GM23248 (cell line): ENCODE data around the gene TMEM38A. TPM values are rescaled to one million over a fixed set of nuclear protein-coding genes. Genes with fewer than 3 reads are reported as not detected.
"Not testable (repeated sequence)": the region's sequence is repeated elsewhere in the genome, so short reads cannot be mapped to it uniquely, and the experiment has no call there.

ENCODE experiments used
- DNase-seq: peaks from one replicate; pipeline ENCODE4 v3.0.0-alpha.2; 2015
- H2AFZ ChIP-seq: fragments of 200-600 bp; sonication (generic); 2 replicates; pipeline ENCODE4 v1.6.1; 2016; ENCODE audit warnings: antibody characterized with exemption
- H3F3A ChIP-seq: fragments of 200-600 bp; sonication (generic); 2 replicates; pipeline ENCODE4 v1.6.1; 2016; ENCODE audit warnings: mild to moderate bottlenecking, antibody characterized with exemption, mixed run types; ENCODE audit not compliant: insufficient read depth
- H3K27ac ChIP-seq: fragments of 200-600 bp; sonication (generic); 2 replicates; pipeline ENCODE4 v1.5.1; 2016; ENCODE audit warnings: mild to moderate bottlenecking
- H3K27me3 ChIP-seq: fragments of 200-600 bp; sonication (generic); replicated peaks from 2 replicates; pipeline ENCODE4 v1.6.1; 2016; ENCODE audit warnings: mild to moderate bottlenecking; ENCODE audit not compliant: insufficient read depth
- H3K36me3 ChIP-seq: fragments of 200-600 bp; sonication (generic); 2 replicates; pipeline ENCODE4 v1.6.1; 2016; ENCODE audit warnings: low read depth, mild to moderate bottlenecking
- H3K4me1 ChIP-seq: fragments of 200-600 bp; sonication (generic); 2 replicates; pipeline ENCODE4 v1.6.1; 2016; ENCODE audit warnings: mild to moderate bottlenecking; ENCODE audit not compliant: insufficient read depth
- H3K4me2 ChIP-seq: fragments of 200-600 bp; sonication (generic); one replicate; pipeline ENCODE4 v1.6.1; 2016; ENCODE audit warnings: mild to moderate bottlenecking; ENCODE audit not compliant: unreplicated experiment
- H3K4me3 ChIP-seq: fragments of 200-600 bp; sonication (generic); 2 replicates; pipeline ENCODE4 v1.5.1; 2016; ENCODE audit warnings: mild to moderate bottlenecking
- H3K79me2 ChIP-seq: fragments of 200-600 bp; sonication (generic); 2 replicates; pipeline ENCODE4 v1.6.1; 2016; ENCODE audit warnings: mild to moderate bottlenecking; ENCODE audit not compliant: insufficient read depth
- H3K9ac ChIP-seq: fragments of 200-600 bp; sonication (generic); 2 replicates; pipeline ENCODE4 v1.6.1; 2016; ENCODE audit warnings: mild to moderate bottlenecking
- H3K9me2 ChIP-seq: fragments of 200-600 bp; sonication (generic); 2 replicates; pipeline ENCODE4 v1.6.1; 2016; ENCODE audit warnings: mixed run types, mild to moderate bottlenecking, moderate library complexity; ENCODE audit not compliant: insufficient read depth
- H3K9me3 ChIP-seq: fragments of 200-600 bp; sonication (generic); one replicate; pipeline ENCODE4 v1.6.1; 2017; ENCODE audit warnings: low read depth
- H4K20me1 ChIP-seq: fragments of 200-600 bp; sonication (generic); 2 replicates; pipeline ENCODE4 v1.6.0; 2016; ENCODE audit not compliant: insufficient read depth
- EZH2 ChIP-seq: fragments of 200-600 bp; sonication (generic); IDR thresholded peaks from 2 replicates; pipeline ENCODE4 v1.6.1; 2018; ENCODE audit warnings: antibody characterized with exemption, mild to moderate bottlenecking; ENCODE audit not compliant: insufficient read depth, poor library complexity, severe bottlenecking
- EZH2phosphoT487 ChIP-seq: fragments of 200-600 bp; sonication (generic); IDR thresholded peaks from 2 replicates; pipeline ENCODE4 v1.6.1; 2018; ENCODE audit warnings: antibody characterized with exemption, moderate library complexity, mild to moderate bottlenecking, low read depth; ENCODE audit not compliant: insufficient read depth
- WGBS, 2 experiments: methylation state at CpG; one replicate each; pipeline ENCODE4 v1.1.6; 2015 to 2017; ENCODE audit warnings: low lambda C conversion rate in 2 of 2, low coverage in 1 of 2; ENCODE audit errors: missing lambda C conversion rate in 2 of 2; 5-methylcytosine and 5-hydroxymethylcytosine counted together
- in situ Hi-C: fragments of 300-500 bp; cut with MboI; formaldehyde crosslinking; loops from 2 replicates; pipeline ENCODE4 v1.15.0; 2020
- polyA plus RNA-seq: library from polyadenylated mRNA; unstranded; fragments of >200 nt; fragmentation: Nextera tagmentation; extraction: Ambion mirVana; gene quantifications from 2 replicates; pipeline ENCODE4 v1.2.1, GENCODE V29; 2016
- total RNA-seq: library from RNA; depleted of rRNA; stranded (reverse); fragments of >200 nt; shearing (Covaris generic); gene quantifications from 2 replicates; pipeline ENCODE4 v1.2.3, GENCODE V29; 2014

Gene TMEM38A
- total and polyA plus RNA-seq, 2 experiments from 2014 or later: 1.3 to 1.6 TPM

DNA sequence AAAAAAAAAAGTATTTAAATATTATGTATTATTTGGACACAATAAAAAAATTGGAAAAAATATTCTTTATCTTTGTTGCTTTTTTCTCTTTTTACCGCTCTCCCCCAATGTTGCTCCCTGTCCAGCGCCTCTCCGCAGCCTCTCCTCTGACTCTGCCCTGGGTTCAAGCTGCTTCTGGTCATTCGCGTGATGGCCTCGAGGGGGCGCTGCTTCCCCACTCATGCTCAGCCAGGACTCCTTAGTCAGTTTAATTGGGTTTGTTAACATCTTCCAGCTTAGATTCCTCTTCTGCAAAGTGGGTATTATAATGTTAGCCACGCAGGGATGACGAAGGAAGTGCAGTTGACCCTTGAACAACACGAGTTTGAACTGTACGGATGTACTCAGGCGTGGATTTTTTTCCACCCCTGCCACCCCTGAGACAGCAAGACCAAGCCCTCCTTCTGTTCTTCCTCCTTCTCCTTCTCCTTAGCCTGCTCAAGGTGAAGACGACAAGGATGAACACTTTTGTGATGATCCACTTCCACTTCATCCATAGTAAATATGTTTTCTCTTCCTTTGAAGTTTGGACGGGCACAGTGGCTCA lies 53.9 kb downstream of the TMEM38A start:
- Histone ChIP-seq H3K27ac (no peak overlapping the region), H3K4me2 (no peak overlapping the region), H4K20me1 (no peaks in the 10 kb centered on the region), H3K9me3 (no peaks in the 10 kb centered on the region), H3F3A (no peaks in the 10 kb centered on the region), H3K4me3 (no peak overlapping the region), H3K9ac (no peak overlapping the region), H2AFZ (no peak overlapping the region), H3K4me1 (no peaks in the 10 kb centered on the region), H3K79me2 (no peaks in the 10 kb centered on the region), H3K9me2 (no peaks in the 10 kb centered on the region), H3K27me3 (peaks cover 10% of the 10 kb centered on the region), H3K36me3 (no peaks in the 10 kb centered on the region)
- 25 to 27% methylated on average over 14 of the region's 14 CpGs for WGBS, 2 experiments
- TF ChIP-seq EZH2phosphoT487: no peak
- no peak for TF ChIP-seq EZH2
- in situ Hi-C loops: no loop called here
- peak; percentile 39 for DNase-seq

DNA sequence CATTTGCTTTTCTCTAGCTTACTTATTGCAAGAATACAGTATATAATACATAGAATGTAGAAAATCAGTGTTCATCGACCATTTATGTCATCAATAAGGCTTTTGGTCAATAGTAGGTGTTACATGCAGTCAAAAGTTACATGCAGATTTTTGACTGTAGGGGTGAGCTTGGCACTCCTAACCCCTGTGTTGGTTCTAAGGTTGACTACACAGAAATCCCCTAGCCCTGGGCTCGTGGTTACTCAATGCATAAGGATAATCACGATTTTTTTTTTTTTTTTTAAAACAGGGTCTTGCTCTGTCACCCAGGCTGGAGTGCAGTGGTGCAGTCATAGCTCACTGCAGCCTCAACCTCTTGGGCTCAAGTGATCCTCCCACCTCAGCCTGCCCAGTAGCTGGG lies 54.7 kb downstream of the TMEM38A start:
- H3K9me2 ChIP-seq: no peaks in the 10 kb centered on the region
- in situ Hi-C loops: no loop called here
- H4K20me1 ChIP-seq: no peaks in the 10 kb centered on the region
- TF ChIP-seq EZH2phosphoT487 (no peak), EZH2 (no peak)
- no peaks in the 10 kb centered on the region for H3F3A ChIP-seq
- H3K27ac ChIP-seq: no peak overlapping the region
- H2AFZ ChIP-seq: no peak overlapping the region
- no peaks in the 10 kb centered on the region for H3K36me3 ChIP-seq
- H3K4me3 ChIP-seq: no peak overlapping the region
- 63 to 70% methylated on average over 3 of the region's 3 CpGs for WGBS, 2 experiments
- no peaks in the 10 kb centered on the region for H3K79me2 ChIP-seq
- peaks cover 13% of the 10 kb centered on the region for H3K27me3 ChIP-seq
- no peak overlapping the region for H3K4me2 ChIP-seq
- DNase-seq: no peak
- no peaks in the 10 kb centered on the region for H3K4me1 ChIP-seq
- no peak overlapping the region for H3K9ac ChIP-seq
- H3K9me3 ChIP-seq: no peaks in the 10 kb centered on the region

DNA sequence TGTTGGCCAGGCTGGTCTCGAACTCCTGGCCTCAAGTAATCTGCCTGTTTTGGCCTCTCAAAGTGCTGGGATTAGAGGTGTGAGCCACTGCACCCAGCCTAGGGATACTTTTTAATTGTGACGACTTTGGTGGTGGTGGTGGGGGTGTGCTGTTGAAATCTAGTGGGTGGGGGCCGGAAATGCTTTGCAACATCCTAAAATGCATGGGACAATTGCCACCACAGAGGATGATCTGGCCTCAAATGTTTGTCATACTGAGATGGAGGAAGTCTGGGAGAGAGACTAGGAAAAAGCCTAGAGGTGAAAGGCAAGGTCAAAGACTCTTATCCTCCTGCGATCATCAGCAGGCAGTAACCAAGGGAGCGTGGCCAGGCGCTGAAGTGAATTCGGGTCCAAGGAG lies 60.1 kb downstream of the TMEM38A start:
- H3K27ac ChIP-seq: no peak overlapping the region
- no peaks in the 10 kb centered on the region for H3K36me3 ChIP-seq
- in situ Hi-C loops: no loop called here
- 58 to 64% methylated on average over 7 of the region's 7 CpGs for WGBS, 2 experiments
- H3K9ac ChIP-seq: no peak overlapping the region
- H3K4me2 ChIP-seq: no peak overlapping the region
- H3K27me3 ChIP-seq: peaks cover 5% of the 10 kb centered on the region
- H3K4me1 ChIP-seq: no peaks in the 10 kb centered on the region
- H3F3A ChIP-seq: no peaks in the 10 kb centered on the region
- no peak for DNase-seq
- no peaks in the 10 kb centered on the region for H3K9me3 ChIP-seq
- no peaks in the 10 kb centered on the region for H3K9me2 ChIP-seq
- no peak for TF ChIP-seq EZH2
- TF ChIP-seq EZH2phosphoT487: no peak
- H2AFZ ChIP-seq: no peak overlapping the region
- H4K20me1 ChIP-seq: no peaks in the 10 kb centered on the region
- no peak overlapping the region for H3K4me3 ChIP-seq
- no peaks in the 10 kb centered on the region for H3K79me2 ChIP-seq

DNA sequence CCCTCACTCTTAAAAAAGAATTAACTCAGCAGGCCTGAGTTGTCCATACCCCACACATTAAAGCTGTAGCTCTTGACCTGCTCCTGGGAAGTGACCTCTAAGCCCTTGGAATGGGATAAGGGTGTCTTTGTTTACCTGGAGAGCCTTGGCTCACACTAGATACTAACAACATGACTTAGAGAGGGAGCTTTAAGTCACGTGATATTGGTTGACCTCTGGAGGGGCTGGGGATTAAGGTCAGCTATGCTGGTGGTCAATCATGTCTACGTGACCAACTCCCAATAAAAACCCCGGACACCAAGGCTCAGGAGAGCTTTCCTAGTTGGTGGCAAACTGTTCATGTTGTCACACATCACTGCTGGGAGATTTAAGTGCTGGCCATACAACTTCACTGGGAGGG lies 61.7 kb downstream of the TMEM38A start:
- DNase-seq: no peak
- Histone ChIP-seq H3K36me3 (no peaks in the 10 kb centered on the region), H3K4me2 (no peak overlapping the region), H3K4me3 (no peak overlapping the region), H3F3A (no peaks in the 10 kb centered on the region), H3K27ac (no peak overlapping the region), H4K20me1 (no peaks in the 10 kb centered on the region), H3K9me3 (no peaks in the 10 kb centered on the region), H2AFZ (no peak overlapping the region), H3K9ac (no peak overlapping the region), H3K4me1 (no peaks in the 10 kb centered on the region), H3K79me2 (no peaks in the 10 kb centered on the region), H3K9me2 (no peaks in the 10 kb centered on the region), H3K27me3 (peaks cover 5% of the 10 kb centered on the region)
- in situ Hi-C loops: no loop called here
- no peak for TF ChIP-seq EZH2phosphoT487
- TF ChIP-seq EZH2: no peak
- WGBS, 2 experiments: 21 to 30% methylated on average over 3 of the region's 3 CpGs

DNA sequence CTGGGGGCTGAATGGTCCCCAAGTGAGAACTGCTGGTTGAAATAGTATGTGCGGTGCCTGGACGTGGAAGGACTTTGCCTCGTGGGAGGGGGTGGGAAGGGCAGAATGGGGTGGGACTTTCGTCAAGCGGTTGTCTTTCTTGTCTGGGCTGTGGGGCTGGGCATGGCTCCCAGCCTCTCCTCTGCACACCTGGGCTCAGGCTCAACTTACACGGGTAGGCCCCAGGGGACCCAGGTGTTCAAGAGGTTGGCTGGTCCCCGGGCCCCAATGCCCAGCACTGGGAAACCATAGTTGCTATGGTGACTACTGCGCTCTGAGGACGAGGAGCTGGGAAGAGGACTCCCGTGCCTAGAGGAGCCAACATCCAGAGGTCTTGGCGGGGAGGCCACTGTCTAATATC lies 66.0 kb downstream of the TMEM38A start:
- H3K4me2 ChIP-seq: no peak overlapping the region
- H3K4me1 ChIP-seq: no peaks in the 10 kb centered on the region
- H2AFZ ChIP-seq: no peak overlapping the region
- H3K9me3 ChIP-seq: no peaks in the 10 kb centered on the region
- DNase-seq: no peak
- H3K4me3 ChIP-seq: no peak overlapping the region
- no peak overlapping the region for H3K9ac ChIP-seq
- TF ChIP-seq EZH2: no peak
- TF ChIP-seq EZH2phosphoT487: no peak
- H3K36me3 ChIP-seq: no peaks in the 10 kb centered on the region
- H3F3A ChIP-seq: no peaks in the 10 kb centered on the region
- H3K9me2 ChIP-seq: no peaks in the 10 kb centered on the region
- in situ Hi-C loops: no loop called here
- no peak overlapping the region for H3K27ac ChIP-seq
- 72% methylated on average over 11 of the region's 11 CpGs for WGBS, 2 experiments
- H3K79me2 ChIP-seq: no peaks in the 10 kb centered on the region
- H4K20me1 ChIP-seq: no peaks in the 10 kb centered on the region
- no peaks in the 10 kb centered on the region for H3K27me3 ChIP-seq

DNA sequence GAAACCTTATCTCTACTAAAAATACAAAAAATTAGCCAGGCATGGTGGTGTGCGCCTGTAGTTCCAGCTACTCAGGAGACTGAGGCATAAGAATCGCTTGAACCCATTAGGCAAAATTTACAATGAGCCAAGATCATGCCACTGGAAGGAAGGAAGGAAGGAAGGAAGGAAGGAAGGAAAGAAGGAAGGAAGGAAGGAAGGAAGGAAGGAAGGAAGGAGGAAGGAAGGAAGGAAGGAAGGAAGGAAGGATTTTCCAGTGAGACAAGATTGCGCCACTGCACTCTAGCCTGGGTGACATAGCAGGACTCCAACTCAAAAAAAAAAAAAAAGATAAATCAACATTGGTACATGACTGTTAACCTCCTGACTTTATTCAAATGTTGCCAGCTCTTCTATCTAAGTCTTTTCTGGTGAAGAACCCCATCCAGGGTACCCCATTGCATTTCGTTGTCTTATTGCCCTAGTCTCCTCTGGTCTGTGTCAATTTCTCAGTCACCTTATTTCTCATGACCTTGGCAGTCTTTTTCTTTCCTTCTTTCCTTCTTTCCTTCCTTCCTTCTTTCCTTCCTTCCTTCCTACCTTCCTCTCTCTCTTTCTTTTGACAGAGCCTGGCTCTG lies 74.8 kb downstream of the TMEM38A start:
- WGBS, 2 experiments: 59 to 66% methylated on average over 3 to 4 of the region's 4 CpGs
- H3K27me3 ChIP-seq, H3K4me2 ChIP-seq, H4K20me1 ChIP-seq, H3K4me3 ChIP-seq, H3K36me3 ChIP-seq, DNase-seq, H3K9me2 ChIP-seq, H3K4me1 ChIP-seq, H3K79me2 ChIP-seq, H3K27ac ChIP-seq, H2AFZ ChIP-seq, H3K9me3 ChIP-seq, H3K9ac ChIP-seq, in situ Hi-C loops, H3F3A ChIP-seq: not testable (repeated sequence)
